Caco-2 (cell line): ENCODE data around the gene SELENOV. TPM values are rescaled to one million over a fixed set of nuclear protein-coding genes. Genes with fewer than 3 reads are reported as not detected.
A peak's percentile ranks its signal among the peaks of the same experiment; 100 is the strongest.

Source experiments
- BruUV-seq: library from RNA; stranded (reverse); fragments of 400-500 nt; replicated peaks from 2 replicates; lab custom pipeline; 2021; lab: Mats Ljungman, UMichigan
- CTCF ChIA-PET: fragments of 300-600 bp; sonication (Branson Sonifier 250); formaldehyde crosslinking; loops from one replicate; lab custom pipeline; 2022; ENCODE audit warnings: antibody characterized with exemption; lab: Charles Lee
- POLR2A ChIA-PET: fragments of 300-600 bp; sonication (Branson Sonifier 250); formaldehyde crosslinking; loops from one replicate; lab custom pipeline; 2022; ENCODE audit warnings: antibody characterized with exemption; lab: Charles Lee
- DNase-seq, 2 experiments: peaks; one replicate each; pipeline versions ENCODE4 v3.0.0 to v3.0.0-alpha.2; 2020 to 2022
- H3K27me3 ChIP-seq: replicated peaks from 2 replicates; pipeline ENCODE4 v1.6.0; 2011; ENCODE audit warnings: low read length; ENCODE audit not compliant: control insufficient read depth, insufficient read depth
- H3K36me3 ChIP-seq: 2 replicates; pipeline ENCODE4 v1.5.1; 2011; ENCODE audit warnings: low read length; ENCODE audit not compliant: control insufficient read depth, insufficient read depth
- H3K4me1 ChIP-seq: fragments of 250-450 bp; sonication (Bioruptor Pico); 2 replicates; pipeline ENCODE4 v1.5.1; 2020; ENCODE audit warnings: mild to moderate bottlenecking
- H3K4me3 ChIP-seq: 2 replicates; pipeline ENCODE4 v1.5.1; 2011; ENCODE audit warnings: low read depth, mild to moderate bottlenecking, control low read depth, low read length
- H3K9me3 ChIP-seq: fragments of 250-450 bp; sonication (Bioruptor Pico); 2 replicates; pipeline ENCODE4 v1.5.1; 2020; ENCODE audit warnings: mild to moderate bottlenecking, moderate library complexity
- H3K27ac Mint-ChIP-seq: one replicate; pipeline ENCODE4 v1.8.0; 2022; ENCODE audit warnings: mixed read lengths; ENCODE audit not compliant: unreplicated experiment
- H3K27me3 Mint-ChIP-seq: one replicate; pipeline ENCODE4 v1.8.0; 2022; ENCODE audit warnings: mixed read lengths; ENCODE audit not compliant: insufficient read depth, unreplicated experiment
- H3K36me3 Mint-ChIP-seq: one replicate; pipeline ENCODE4 v1.8.0; 2022; ENCODE audit warnings: mild to moderate bottlenecking, mixed read lengths; ENCODE audit not compliant: insufficient read depth, unreplicated experiment
- H3K4me1 Mint-ChIP-seq: one replicate; pipeline ENCODE4 v1.8.0; 2022; ENCODE audit warnings: low read depth, mixed read lengths; ENCODE audit not compliant: unreplicated experiment
- H3K4me3 Mint-ChIP-seq: one replicate; pipeline ENCODE4 v1.8.0; 2022; ENCODE audit warnings: mild to moderate bottlenecking, moderate library complexity, mixed read lengths; ENCODE audit not compliant: unreplicated experiment
- H3K9me3 Mint-ChIP-seq: one replicate; pipeline ENCODE4 v1.8.0; 2022; ENCODE audit warnings: mixed read lengths; ENCODE audit not compliant: unreplicated experiment
- CTCF ChIP-seq, 2 experiments: fragments of 200-600 bp in 1 of 2; IDR thresholded peaks; 1 replicate in 1 of 2; 2 replicates in 1 of 2; pipeline versions ENCODE4 v1.5.1 to v1.8.0; 2011 to 2022; ENCODE audit warnings: antibody characterized with exemption in 1 of 2, control low read depth in 1 of 2, inconsistent platforms in 1 of 2, low read depth in 1 of 2, low read length in 1 of 2, mild to moderate bottlenecking in 1 of 2, moderate library complexity in 1 of 2; ENCODE audit not compliant: insufficient read depth in 1 of 2, severe bottlenecking in 1 of 2, unreplicated experiment in 1 of 2
- intact Hi-C: fragments of 100-400 bp; cut with micrococcal nuclease; formaldehyde crosslinking; loops from one replicate; pipeline ENCODE4 v1.10.0; 2022; ENCODE audit not compliant: unreplicated experiment
- total RNA-seq: library from RNA; stranded (reverse); gene quantifications from 2 replicates; pipeline ENCODE4 v1.2.3, GENCODE V29; 2022

SELENOV gene
- total RNA-seq, 1 experiment from 2014 or later: 1.6 TPM

GRCh38 chr19:39498798-39499642 is 15.9 kb upstream of the SELENOV start, which contains the start of gene DLL3:
Gene DLL3, plus strand, starts transcription at chr19:39498947. Its CDS starts 28 bp downstream, at chr19:39498975.
- peaks cover 18% of the 10 kb centered on the region for H3K4me1 ChIP-seq
- CTCF ChIA-PET: interaction anchor here (0.6 to 2.1 kb wide), 10 partner anchors 9 to 243 kb away, joined by 3 to 21 read pairs (median 10); partner anchors contain the start of gene EID2B
- TF ChIP-seq CTCF (IDR thresholded peaks at IDR 0.05; ENCODE audit: insufficient read depth in 1 of 2, low read depth in 1 of 2, low read length in 1 of 2, severe bottlenecking in 1 of 2, unreplicated experiment in 1 of 2): no peak
- peaks cover 1% of the 10 kb centered on the region for H3K27me3 ChIP-seq
- Mint-ChIP-seq H3K27me3 (peaks cover 21% of the 10 kb centered on the region), H3K4me3 (peak within 1 kb of the TSS; percentile 85), H3K36me3 (no peaks in the 10 kb centered on the region), H3K9me3 (no peaks in the 10 kb centered on the region), H3K27ac (no peak within 1 kb of the TSS), H3K4me1 (peaks cover 16% of the 10 kb centered on the region)
- H3K4me3 ChIP-seq: peak within 1 kb of the TSS; percentile 35
- no peaks in the 10 kb centered on the region for H3K36me3 ChIP-seq
- POLR2A ChIA-PET: interaction anchor here (0.6 to 0.8 kb wide), 3 partner anchors 33 to 1566 kb away, joined by 4 to 9 read pairs (median 6); partner anchors contain the start of gene RPS16
- intact Hi-C loops: loop anchor here (1.0 to 2.0 kb wide), 2 partner anchors 33 to 42 kb away; partner anchors contain the start of genes EID2 and EID2B
- no TSS peak for BruUV-seq
- DNase-seq: peak in 1 of 2 experiments; percentile 65
- no peaks in the 10 kb centered on the region for H3K9me3 ChIP-seq

- H3K4me3 Mint-ChIP-seq: peak overlapping the region; percentile 85
- no TSS peak for BruUV-seq
- H3K36me3 ChIP-seq: no peaks in the 10 kb centered on the region
- H3K9me3 Mint-ChIP-seq: no peaks in the 10 kb centered on the region
- no peaks in the 10 kb centered on the region for H3K36me3 Mint-ChIP-seq
- ChIA-PET CTCF (interaction anchor here (0.6 kb wide), 2 partner anchors 30 to 59 kb away, joined by 3 to 11 read pairs; no protein-coding TSS in a partner anchor), POLR2A (no interaction called here)
- no peak for TF ChIP-seq CTCF (IDR thresholded peaks at IDR 0.05; ENCODE audit: insufficient read depth in 1 of 2, low read depth in 1 of 2, low read length in 1 of 2, severe bottlenecking in 1 of 2, unreplicated experiment in 1 of 2)
- H3K27me3 ChIP-seq: peaks cover 1% of the 10 kb centered on the region
- H3K27ac Mint-ChIP-seq: no peak overlapping the region
- no peaks in the 10 kb centered on the region for H3K9me3 ChIP-seq
- DNase-seq: no peak
- peaks cover 28% of the 10 kb centered on the region for H3K27me3 Mint-ChIP-seq
- peaks cover 16% of the 10 kb centered on the region for H3K4me1 Mint-ChIP-seq
- peaks cover 18% of the 10 kb centered on the region for H3K4me1 ChIP-seq
- H3K4me3 ChIP-seq: no peak overlapping the region
- intact Hi-C loops: loop anchor here (2.0 kb wide), 1 partner anchor 41 kb away; the partner anchor contains the start of gene EID2
Measured at GRCh38 chr19:39499932-39500331, 15.0 kb upstream of the SELENOV start.

GRCh38 chr19:39500543-39500942 is 14.4 kb upstream of the SELENOV start:
- Mint-ChIP-seq H3K4me3 (peak overlapping the region; percentile 26), H3K36me3 (no peaks in the 10 kb centered on the region), H3K27me3 (peaks cover 29% of the 10 kb centered on the region), H3K4me1 (peaks cover 16% of the 10 kb centered on the region), H3K27ac (no peak overlapping the region), H3K9me3 (no peaks in the 10 kb centered on the region)
- H3K9me3 ChIP-seq: no peaks in the 10 kb centered on the region
- intact Hi-C loops: no loop called here
- H3K27me3 ChIP-seq: peaks cover 1% of the 10 kb centered on the region
- no peaks in the 10 kb centered on the region for H3K36me3 ChIP-seq
- BruUV-seq: no TSS peak
- ChIA-PET CTCF (interaction anchor here (0.6 to 0.9 kb wide), 3 partner anchors 29 to 60 kb away, joined by 3 to 11 read pairs (median 3); no protein-coding TSS in a partner anchor), POLR2A (interaction anchor here (0.6 kb wide), 1 partner anchor 924 kb away, joined by 3 read pairs; no protein-coding TSS in a partner anchor)
- no peak for TF ChIP-seq CTCF (IDR thresholded peaks at IDR 0.05; ENCODE audit: insufficient read depth in 1 of 2, low read depth in 1 of 2, low read length in 1 of 2, severe bottlenecking in 1 of 2, unreplicated experiment in 1 of 2)
- no peak overlapping the region for H3K4me3 ChIP-seq
- DNase-seq: no peak
- peaks cover 18% of the 10 kb centered on the region for H3K4me1 ChIP-seq
